GM21390 (cell line): Measurements from ENCODE around the gene ARHGEF38.

Experiments used
- ATAC-seq: cut with Tn5 transposase; IDR thresholded peaks from one replicate; pipeline ENCODE4 v1.9.1; 2021; ENCODE audit not compliant: unreplicated experiment

ARHGEF38 gene, protein sequence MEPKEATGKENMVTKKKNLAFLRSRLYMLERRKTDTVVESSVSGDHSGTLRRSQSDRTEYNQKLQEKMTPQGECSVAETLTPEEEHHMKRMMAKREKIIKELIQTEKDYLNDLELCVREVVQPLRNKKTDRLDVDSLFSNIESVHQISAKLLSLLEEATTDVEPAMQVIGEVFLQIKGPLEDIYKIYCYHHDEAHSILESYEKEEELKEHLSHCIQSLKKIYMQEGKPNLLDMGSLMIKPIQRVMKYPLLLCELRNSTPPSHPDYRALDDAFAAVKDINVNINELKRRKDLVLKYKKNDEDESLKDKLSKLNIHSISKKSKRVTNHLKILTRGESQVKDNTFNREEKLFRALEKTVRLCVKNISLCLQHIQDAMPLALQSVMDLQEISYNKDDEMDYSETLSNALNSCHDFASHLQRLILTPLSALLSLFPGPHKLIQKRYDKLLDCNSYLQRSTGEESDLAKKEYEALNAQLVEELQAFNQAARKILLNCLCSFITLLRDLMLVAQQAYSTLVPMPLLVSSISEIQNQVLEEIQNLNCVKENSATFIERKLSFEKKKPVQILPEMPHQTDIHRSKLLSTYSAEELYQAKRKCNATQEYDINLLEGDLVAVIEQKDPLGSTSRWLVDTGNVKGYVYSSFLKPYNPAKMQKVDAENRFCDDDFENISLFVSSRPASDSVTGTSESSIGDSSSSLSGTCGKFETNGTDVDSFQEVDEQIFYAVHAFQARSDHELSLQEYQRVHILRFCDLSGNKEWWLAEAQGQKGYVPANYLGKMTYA

DNA sequence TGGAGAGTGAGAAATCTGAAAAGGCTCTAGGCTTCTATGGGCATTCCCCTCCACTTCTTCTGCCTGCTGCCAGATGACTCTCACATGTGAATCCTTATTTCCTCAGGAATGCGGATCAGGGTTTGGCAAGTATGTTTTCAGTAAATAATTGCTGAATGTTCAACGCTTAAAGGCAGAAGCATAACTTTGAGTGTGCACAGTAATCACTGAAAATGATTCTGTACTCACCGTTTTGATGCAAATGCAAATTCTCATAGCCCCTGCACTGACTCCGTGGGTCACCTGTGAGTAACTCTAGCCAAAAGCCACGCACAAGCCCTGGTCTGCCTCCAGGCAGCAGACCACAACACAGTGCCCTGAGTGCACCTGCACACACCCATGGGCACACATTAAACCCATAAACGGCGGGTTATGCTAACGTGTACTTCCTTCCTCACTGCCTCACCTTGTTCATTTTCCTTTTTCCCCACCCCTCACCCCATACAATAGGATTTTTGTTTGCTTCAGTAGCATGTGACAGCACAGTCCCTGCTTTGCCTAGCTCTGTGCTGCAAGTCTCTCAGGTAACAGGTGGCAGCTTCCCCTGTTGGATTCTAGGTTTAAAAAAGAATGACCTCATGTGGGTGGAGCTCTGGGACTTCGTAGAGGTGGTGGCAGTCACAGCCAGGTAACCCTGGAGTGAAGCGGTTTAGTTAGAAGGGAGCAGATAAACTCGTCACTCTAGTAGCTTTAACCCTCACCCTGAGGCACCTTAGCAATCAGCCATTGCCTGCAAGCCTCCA, at the start of gene ARHGEF38:
TSS of gene ARHGEF38 (plus strand) at position 656 of the 782 bp plus-strand sequence. CDS start 146 bp downstream, outside the sequence.
- ATAC-seq: no peak

DNA sequence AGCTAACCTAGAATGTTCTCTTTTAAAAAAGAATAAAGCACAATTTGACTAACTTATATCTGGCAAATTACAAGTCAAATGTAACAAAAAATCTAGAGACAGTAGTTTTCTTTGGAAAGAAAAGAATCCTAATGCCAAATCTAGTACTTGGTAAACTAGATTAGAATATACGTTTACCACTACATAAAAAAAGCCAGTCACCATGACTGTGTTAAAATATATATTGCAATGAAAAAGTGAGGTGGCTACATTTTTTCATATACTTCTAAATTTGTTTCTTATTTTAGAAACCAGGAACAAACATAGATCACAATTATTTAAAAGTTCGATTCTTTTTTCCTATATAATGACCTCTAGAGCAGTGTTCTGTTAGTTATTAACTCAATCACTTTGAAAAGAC, 48.9 kb upstream of the ARHGEF38 start:
- no peak for ATAC-seq

DNA sequence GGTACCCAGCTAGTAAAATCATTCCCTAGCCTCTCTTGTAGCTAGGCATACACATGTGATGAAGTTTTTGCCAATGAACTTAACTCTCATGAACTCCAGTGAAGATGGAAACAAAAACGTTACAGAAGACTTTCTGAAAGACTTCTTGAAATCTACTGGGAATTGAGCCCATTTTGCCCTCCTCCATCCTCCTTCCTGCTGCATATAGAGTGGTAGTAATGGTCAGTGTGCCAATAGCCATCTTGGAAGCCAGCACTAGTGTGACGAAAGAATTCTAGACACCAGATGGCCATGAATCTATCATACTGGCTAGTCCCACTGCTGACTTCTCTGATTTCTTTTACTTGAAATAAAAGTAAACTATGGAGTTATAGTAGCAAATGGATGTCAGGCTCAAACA, 47.7 kb upstream of the ARHGEF38 start:
- no peak for ATAC-seq

DNA sequence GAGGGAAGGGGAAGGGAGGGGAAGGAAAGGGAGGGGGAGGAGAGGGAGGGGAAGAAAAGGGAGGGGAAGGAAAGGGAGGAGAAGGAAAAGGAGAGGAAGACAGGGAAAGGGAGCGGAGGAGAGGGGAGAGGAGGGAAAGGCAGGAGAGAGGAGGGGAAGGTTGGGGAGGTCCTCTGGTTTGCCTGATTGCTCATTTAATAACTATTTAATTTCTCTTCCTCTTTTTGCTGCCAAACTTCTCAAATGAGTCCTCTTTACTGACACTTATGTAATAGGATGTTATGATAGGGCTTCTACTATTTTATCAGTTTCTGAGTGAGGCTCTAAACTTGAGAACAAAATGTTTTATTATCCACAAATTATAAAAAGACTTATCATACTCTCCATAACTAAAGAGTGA, 43.1 kb upstream of the ARHGEF38 start:
- ATAC-seq: peak; percentile 91

DNA sequence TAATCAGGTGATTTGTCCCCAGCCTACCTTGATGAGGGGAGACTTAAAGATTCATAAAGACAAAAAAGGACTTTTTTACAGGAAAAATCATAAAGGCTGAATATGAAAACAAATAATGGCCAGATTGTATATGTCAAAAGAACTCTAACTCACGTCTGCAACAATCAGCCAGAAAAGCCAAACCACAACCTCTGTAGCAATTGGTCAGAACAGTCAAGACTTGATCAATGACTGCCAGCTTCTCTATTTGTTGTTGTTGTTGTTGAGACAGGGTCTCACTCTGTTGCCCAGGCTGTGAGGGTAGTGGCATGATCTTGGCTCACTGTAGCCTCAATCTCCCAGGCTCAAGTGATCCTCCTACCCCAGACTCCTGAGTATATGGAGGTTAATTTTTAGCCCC, 42.7 kb upstream of the ARHGEF38 start:
- peak; percentile 18 for ATAC-seq

DNA sequence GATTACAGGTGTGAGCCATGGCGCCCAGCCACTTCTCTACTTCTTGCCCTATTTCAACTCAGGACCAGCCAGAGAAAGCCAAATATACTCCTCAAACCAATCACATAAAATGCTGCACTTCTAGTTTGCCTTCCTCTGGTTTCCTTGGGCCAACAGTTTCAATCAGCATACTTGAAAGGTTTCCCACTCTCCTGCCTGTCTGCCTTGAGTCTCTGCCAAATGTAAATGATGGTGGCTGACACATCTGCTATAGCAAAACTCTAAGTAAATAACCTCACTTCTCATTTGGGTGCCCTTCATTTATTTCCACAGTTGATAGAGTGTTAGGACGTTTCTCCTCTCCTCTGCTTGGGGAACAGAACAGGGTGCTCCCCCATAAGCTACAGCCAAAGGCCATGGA, 42.2 kb upstream of the ARHGEF38 start:
- ATAC-seq: no peak

DNA sequence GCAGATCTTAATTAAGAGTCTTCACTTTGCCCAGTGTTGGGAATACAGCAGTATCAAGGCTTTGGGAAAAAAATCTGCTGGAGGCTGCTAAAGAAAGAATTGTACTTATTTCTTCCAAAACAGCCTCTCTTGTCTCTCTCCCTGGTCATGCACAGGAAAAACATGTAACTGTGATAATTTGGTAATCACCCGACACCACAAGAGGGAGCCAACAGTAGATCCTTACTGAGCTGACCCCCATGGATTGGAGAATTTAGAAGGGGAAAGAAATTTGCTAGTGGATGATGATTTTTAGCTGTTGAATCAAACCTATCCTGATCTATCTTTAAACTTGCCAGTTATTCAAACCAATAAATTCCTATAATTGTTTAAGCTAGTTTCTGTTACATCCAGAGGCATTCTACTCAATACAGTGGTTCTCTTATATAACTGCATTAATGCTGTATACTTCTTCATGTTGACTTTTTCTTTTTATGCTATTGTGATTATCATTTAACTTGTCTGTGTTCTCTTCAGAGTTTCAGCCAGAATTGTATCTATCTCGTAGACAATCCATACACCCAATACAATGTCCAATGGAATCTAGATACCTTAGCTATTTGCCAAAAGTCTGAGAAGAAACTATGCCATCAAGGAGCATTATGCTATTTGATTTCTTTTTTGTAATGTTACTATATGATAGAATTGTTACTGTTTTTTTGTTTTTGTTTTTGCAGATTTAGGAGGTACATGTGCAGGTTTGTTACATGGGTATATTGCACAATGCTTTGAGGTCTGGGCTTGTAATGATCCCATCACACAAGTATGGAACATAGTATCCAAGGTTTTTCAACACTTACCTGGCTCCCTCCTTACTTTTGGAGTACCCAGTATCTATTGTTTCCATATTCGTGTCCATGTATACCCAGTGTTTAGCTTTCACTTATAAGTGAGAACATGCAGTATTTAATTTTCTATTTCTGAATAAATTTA, 31.3 kb upstream of the ARHGEF38 start:
- ATAC-seq: peak; percentile 90

GRCh38 chr4:105526656-105527055, 25.8 kb upstream of the ARHGEF38 start:
- no peak for ATAC-seq

- ATAC-seq: no peak
Measured at GRCh38 chr4:105527081-105527480, 25.3 kb upstream of the ARHGEF38 start.

DNA sequence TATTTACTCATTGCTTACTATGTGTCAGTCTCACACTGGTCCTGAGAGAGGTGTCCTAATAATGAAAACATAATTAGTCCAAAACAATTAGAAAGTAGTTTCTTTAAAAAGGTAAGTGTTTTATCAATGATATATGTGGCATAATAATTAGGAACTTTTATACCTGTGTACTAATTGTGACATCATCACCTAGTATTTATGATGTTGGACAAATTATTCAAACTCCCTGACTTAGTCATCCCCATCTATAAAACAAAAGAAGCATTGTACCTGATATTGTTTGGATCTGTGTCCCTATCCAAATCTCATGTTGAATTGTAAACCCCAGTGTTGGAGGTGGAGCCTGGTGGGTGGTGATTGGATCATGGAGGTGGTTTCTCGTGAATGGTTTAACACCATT, 15.8 kb upstream of the ARHGEF38 start:
- no peak for ATAC-seq

- ATAC-seq: no peak
Measured at GRCh38 chr4:105541420-105541819, 11.0 kb upstream of the ARHGEF38 start.

DNA sequence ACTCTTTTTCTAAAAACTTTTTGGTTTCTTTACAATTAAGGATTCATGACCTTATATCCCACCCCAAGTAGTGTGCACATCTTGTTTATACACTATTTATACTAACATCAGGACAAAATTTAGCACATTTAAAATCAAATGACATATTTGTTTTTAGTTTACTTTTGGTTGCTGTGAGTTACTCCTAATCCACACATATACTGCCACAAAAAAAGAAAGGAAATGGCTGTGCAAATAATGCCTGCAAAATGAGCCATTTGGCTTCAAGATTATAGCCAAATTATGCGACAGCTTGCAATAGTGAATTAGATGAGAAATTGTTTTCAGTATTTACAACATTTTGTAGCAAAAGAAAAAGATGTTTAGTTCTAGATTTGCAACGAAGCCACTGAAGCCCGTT, 10.4 kb upstream of the ARHGEF38 start:
- no peak for ATAC-seq

DNA sequence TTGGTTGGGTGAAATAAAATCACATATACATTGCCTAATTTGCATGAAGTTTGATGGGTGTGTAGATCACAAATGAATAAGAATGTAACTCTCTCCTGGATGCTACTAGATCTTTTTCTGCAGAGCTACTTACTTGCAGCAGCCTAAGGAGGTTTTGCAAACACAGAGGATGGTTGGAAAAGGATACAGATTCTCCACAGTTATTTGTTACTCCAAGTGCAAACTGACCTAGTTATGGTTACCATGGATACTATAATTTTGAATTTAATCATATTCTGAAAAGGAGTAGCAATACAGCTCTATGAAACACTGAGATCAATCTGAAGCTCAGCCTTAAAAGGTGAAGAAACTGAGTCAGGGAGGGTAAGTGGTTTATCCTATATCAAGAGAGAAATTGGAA, 9.1 kb upstream of the ARHGEF38 start:
- no peak for ATAC-seq

- no peak for ATAC-seq
Measured at GRCh38 chr4:105543881-105544280, 8.5 kb upstream of the ARHGEF38 start.

- ATAC-seq: no peak
Measured at GRCh38 chr4:105544520-105545286, 7.7 kb upstream of the ARHGEF38 start.

DNA sequence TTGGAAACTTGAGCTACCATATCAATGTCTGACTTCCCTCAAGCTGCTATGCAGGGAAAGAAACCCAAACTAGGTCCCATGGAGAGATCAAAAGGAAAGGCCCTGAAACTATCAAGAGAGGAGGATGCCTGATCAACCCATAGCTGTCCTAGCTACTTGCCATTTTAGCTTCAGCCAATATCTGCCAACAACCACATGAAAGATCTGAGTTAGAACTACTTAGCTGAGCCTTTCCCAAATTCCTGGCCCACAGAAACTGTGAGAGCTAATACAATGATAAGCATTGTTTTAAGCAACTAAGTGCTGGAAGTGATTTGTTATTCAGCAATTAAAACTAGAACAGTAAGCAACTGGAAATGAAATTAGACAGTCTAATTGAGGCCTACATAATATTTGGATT, 6.3 kb upstream of the ARHGEF38 start:
- no peak for ATAC-seq

DNA sequence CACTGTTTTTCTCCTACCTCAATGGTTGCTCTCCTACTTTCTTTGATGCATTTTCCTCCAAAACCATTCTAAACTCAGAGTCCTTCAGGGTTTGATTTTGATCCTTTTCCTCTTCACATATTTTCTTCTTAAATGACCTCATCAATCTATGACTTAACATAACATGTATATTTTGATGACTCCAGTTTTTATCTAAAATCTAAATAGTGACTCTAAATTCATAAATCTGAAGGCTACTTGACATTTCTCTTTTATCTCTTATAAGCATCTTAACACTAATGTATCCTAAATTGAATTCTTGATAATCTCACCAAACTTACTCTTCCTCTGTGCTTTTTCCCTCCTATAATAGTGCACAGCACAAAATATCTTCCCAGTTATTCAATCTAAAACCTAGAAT, 4.7 kb upstream of the ARHGEF38 start:
- no peak for ATAC-seq

DNA sequence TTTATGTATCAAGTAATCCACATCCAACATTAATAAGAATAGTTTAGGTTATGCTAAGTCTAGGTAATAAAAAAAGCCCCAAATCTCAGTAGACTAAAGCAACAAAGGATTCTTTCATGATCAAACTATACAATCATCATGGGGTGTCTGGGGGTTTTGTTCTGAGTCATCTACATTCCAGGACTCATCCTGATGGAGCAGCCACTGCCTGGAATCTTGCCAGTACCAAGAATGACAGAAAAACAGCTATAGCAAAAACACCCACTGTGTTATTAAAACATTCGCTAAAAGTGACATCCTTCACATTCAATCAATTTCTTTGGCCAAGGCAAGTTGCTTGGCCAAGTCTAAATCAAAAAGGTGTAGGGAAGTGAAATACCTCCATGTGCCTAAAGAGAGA, 3.9 kb upstream of the ARHGEF38 start:
- ATAC-seq: no peak

- no peak for ATAC-seq
Measured at GRCh38 chr4:105550641-105551040, 1.8 kb upstream of the ARHGEF38 start.

- no peak for ATAC-seq
Measured at GRCh38 chr4:105555409-105555808, 3.0 kb downstream of the ARHGEF38 start.
